GM23338 (cell line): ENCODE measurements around the gene GADD45B. TPM values are rescaled to one million over a fixed set of nuclear protein-coding genes. Genes with fewer than 3 reads are reported as not detected.

Experiments used
- ATAC-seq: fragments of 200-7000 bp; cut with Tn5 transposase; 3 replicates; pipeline ENCODE4 v1.9.1; 2020
- DNase-seq: peaks from one replicate; pipeline ENCODE4 v3.0.0-alpha.2; 2015; ENCODE audit warnings: low spot score
- H2AFZ ChIP-seq: fragments of 200-600 bp; sonication (generic); 2 replicates; pipeline ENCODE4 v1.8.0; 2016; ENCODE audit warnings: antibody characterized with exemption, mild to moderate bottlenecking, moderate library complexity
- H3F3A ChIP-seq: fragments of 200-600 bp; sonication (generic); replicated peaks from 2 replicates; pipeline ENCODE4 v1.8.0; 2017; ENCODE audit warnings: antibody characterized with exemption, mixed run types, low read depth
- H3K27ac ChIP-seq: fragments of 200-600 bp; sonication (generic); 2 replicates; pipeline ENCODE4 v1.6.1; 2016; ENCODE audit warnings: low read depth
- H3K27me3 ChIP-seq: fragments of 200-600 bp; sonication (generic); 2 replicates; pipeline ENCODE4 v1.8.0; 2016; ENCODE audit warnings: mild to moderate bottlenecking, mixed run types, moderate library complexity; ENCODE audit not compliant: insufficient read depth
- H3K36me3 ChIP-seq: fragments of 200-600 bp; sonication (generic); 2 replicates; pipeline ENCODE4 v1.8.0; 2016; ENCODE audit warnings: mild to moderate bottlenecking; ENCODE audit not compliant: insufficient read depth
- H3K4me1 ChIP-seq: fragments of 200-600 bp; sonication (generic); 2 replicates; pipeline ENCODE4 v1.8.0; 2016; ENCODE audit warnings: mild to moderate bottlenecking, moderate library complexity; ENCODE audit not compliant: insufficient read depth
- H3K4me2 ChIP-seq: fragments of 200-600 bp; sonication (generic); 2 replicates; pipeline ENCODE4 v1.7.1; 2017; ENCODE audit warnings: mixed run types
- H3K4me3 ChIP-seq: fragments of 200-600 bp; sonication (generic); 2 replicates; pipeline ENCODE4 v1.6.1; 2016; ENCODE audit warnings: mixed run types
- H3K79me2 ChIP-seq: fragments of 200-600 bp; sonication (generic); replicated peaks from 2 replicates; pipeline ENCODE4 v1.8.0; 2017; ENCODE audit warnings: mild to moderate bottlenecking; ENCODE audit not compliant: insufficient read depth
- H3K9me2 ChIP-seq: fragments of 200-600 bp; sonication (generic); 2 replicates; pipeline ENCODE4 v1.8.0; 2017; ENCODE audit not compliant: insufficient read depth
- H4K20me1 ChIP-seq: fragments of 200-600 bp; sonication (generic); replicated peaks from 2 replicates; pipeline ENCODE4 v1.8.0; 2017; ENCODE audit warnings: mild to moderate bottlenecking; ENCODE audit not compliant: insufficient read depth
- H3K27ac Mint-ChIP-seq: 2 replicates; pipeline ENCODE4 v1.8.0; 2020; ENCODE audit warnings: inconsistent platforms, mild to moderate bottlenecking, moderate library complexity, mixed read lengths
- H3K27me3 Mint-ChIP-seq: 3 replicates; pipeline ENCODE4 v1.8.0; 2022; ENCODE audit warnings: low read depth, mild to moderate bottlenecking, moderate library complexity, mixed read lengths, inconsistent platforms; ENCODE audit not compliant: insufficient read depth, poor library complexity
- H3K36me3 Mint-ChIP-seq: 3 replicates; pipeline ENCODE4 v1.8.0; 2021; ENCODE audit warnings: low read depth, mild to moderate bottlenecking, inconsistent platforms, moderate library complexity, mixed read lengths
- H3K4me1 Mint-ChIP-seq: 3 replicates; pipeline ENCODE4 v1.8.0; 2020; ENCODE audit warnings: mild to moderate bottlenecking, inconsistent platforms, mixed read lengths
- H3K4me3 Mint-ChIP-seq: 3 replicates; pipeline ENCODE4 v1.8.0; 2021; ENCODE audit warnings: moderate library complexity, mild to moderate bottlenecking, inconsistent platforms, mixed read lengths
- H3K9me3 Mint-ChIP-seq: 3 replicates; pipeline ENCODE4 v1.8.0; 2020; ENCODE audit warnings: moderate library complexity, mild to moderate bottlenecking, inconsistent platforms, mixed read lengths
- CREB1 ChIP-seq: fragments of 250-450 bp; sonication (Bioruptor Pico); IDR thresholded peaks from 2 replicates; pipeline ENCODE4 v1.5.0; 2020; ENCODE audit warnings: low read depth, mild to moderate bottlenecking, moderate library complexity
- JUNB ChIP-seq: IDR thresholded peaks from one replicate; pipeline ENCODE4 v1.6.1; 2016; ENCODE audit warnings: antibody characterized with exemption; ENCODE audit not compliant: unreplicated experiment
- NANOG ChIP-seq: IDR thresholded peaks from 2 replicates; pipeline ENCODE4 v1.6.1; 2016; ENCODE audit warnings: antibody characterized with exemption, borderline replicate concordance
- POLR2AphosphoS5 ChIP-seq: IDR thresholded peaks from 2 replicates; pipeline ENCODE4 v1.6.1; 2016; ENCODE audit warnings: antibody characterized with exemption, low read depth
- REST ChIP-seq: IDR thresholded peaks from one replicate; pipeline ENCODE4 v1.6.1; 2018; ENCODE audit warnings: antibody characterized with exemption; ENCODE audit not compliant: unreplicated experiment
- STAT1 ChIP-seq: IDR thresholded peaks from one replicate; pipeline ENCODE4 v1.6.1; 2016; ENCODE audit warnings: antibody characterized with exemption; ENCODE audit not compliant: unreplicated experiment
- ZNF114 ChIP-seq: fragments of 250-450 bp; sonication (Bioruptor Pico); IDR thresholded peaks from 2 replicates; pipeline ENCODE4 v1.5.0; 2020; ENCODE audit warnings: mild to moderate bottlenecking, moderate library complexity
- ZNF331 ChIP-seq: fragments of 250-450 bp; sonication (Bioruptor Pico); IDR thresholded peaks from 2 replicates; pipeline ENCODE4 v1.5.0; 2020; ENCODE audit warnings: low read depth, mild to moderate bottlenecking, moderate library complexity
- ZNF462 ChIP-seq: fragments of 250-450 bp; sonication (Bioruptor Pico); IDR thresholded peaks from 2 replicates; pipeline ENCODE4 v1.5.0; 2020; ENCODE audit warnings: mild to moderate bottlenecking, moderate library complexity
- polyA plus RNA-seq: library from polyadenylated mRNA; unstranded; fragments of >200 nt; fragmentation: Nextera tagmentation; extraction: Ambion mirVana; gene quantifications from 2 replicates; pipeline ENCODE4 v1.2.1, GENCODE V29; 2016
- total RNA-seq: library from RNA; depleted of rRNA; stranded (reverse); fragments of >200 nt; shearing (Covaris generic); gene quantifications from 2 replicates; pipeline ENCODE4 v1.2.3, GENCODE V29; 2014
- TF ChIP-seq, protein P1 (sequence below), 2 experiments: fragments of 200-600 bp in 1 of 2; sonication (generic) in 1 of 2; conservative IDR thresholded peaks; 2 replicates each; pipeline versions ENCODE4 v1.5.1 to v1.6.1; 2016 to 2017; ENCODE audit warnings: antibody characterized with exemption in 2 of 2, low read depth in 2 of 2, mild to moderate bottlenecking in 2 of 2, moderate library complexity in 1 of 2

Gene GADD45B
- total and polyA plus RNA-seq, 2 experiments from 2014 or later: 12.3 to 16.6 TPM

DNA sequence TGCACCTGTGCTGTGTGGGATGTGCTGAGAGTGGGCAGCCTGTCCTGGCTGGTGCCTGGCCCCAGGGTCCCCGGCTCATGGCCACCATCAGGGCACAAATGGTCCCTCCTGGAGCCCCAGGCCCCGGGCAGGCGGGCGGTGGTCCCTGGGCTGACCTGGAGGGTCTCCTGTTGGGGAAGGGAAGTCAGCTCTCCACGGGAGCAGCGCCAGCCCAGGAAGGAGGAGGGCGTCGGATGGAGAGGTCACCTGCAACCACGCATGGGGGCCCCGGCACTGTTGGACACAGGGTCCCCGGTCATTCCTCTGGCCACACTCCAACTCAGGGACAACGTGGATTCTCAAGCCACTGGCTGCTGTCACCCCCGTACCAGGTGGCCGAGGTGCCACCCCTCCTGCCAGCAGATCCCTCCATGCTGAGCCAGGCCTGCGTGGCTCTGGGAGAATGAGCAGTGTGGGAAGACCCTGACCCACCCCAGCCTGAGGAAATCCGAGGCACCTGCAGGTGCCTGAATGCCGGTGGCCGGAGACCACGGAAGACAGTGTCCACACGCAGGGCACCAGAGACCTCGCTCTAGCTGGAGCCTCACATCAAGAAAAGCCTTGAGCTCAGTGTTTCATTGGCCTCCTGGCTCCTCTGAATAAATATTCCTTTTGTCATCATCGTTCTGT lies 32.7 kb upstream of the GADD45B start:
- Histone ChIP-seq H3K27me3 (no peaks in the 10 kb centered on the region), H4K20me1 (peaks cover 10% of the 10 kb centered on the region), H3K9me2 (no peaks in the 10 kb centered on the region), H3K27ac (no peak overlapping the region), H3K79me2 (peaks cover 49% of the 10 kb centered on the region), H3K4me3 (no peak overlapping the region), H3K4me2 (no peak overlapping the region), H2AFZ (no peak overlapping the region), H3K36me3 (peaks cover 2% of the 10 kb centered on the region; the same call in 1 of the 2 replicates), H3K4me1 (peaks cover 5% of the 10 kb centered on the region; the same call in 1 of the 2 replicates), H3F3A (no peaks in the 10 kb centered on the region)
- Mint-ChIP-seq H3K36me3 (peaks cover 24% of the 10 kb centered on the region), H3K27me3 (peaks cover 8% of the 10 kb centered on the region), H3K4me1 (peaks cover 10% of the 10 kb centered on the region), H3K27ac (no peak overlapping the region), H3K4me3 (no peak overlapping the region; the same call in 2 of the 3 replicates), H3K9me3 (no peaks in the 10 kb centered on the region)
- TF ChIP-seq STAT1 (no peak), ZNF462 (CRISPR knock-in tag) (no peak), JUNB (no peak), POLR2AphosphoS5 (no peak)
- no peak for ATAC-seq
- no peak for DNase-seq

DNA sequence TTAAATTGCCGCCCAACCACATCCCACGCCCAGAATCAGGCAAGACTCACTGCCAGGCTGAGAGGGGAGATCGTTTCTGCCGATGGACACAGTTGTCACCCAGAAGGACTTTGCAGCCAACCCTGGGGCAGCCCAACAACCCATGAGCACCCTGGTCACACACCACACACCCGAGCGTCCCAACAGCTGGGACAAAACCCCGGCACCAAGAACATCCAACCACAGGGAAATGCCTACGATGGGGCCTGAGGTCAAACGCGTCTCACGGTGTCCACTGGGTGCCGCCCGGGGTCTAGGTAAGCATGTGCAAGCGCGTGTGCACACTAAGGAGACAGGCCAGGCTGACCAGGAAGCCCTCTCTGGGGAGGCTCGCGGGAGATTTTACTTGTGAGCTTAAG lies 32.1 kb upstream of the GADD45B start:
- Histone ChIP-seq H3K4me1 (peaks cover 5% of the 10 kb centered on the region; the same call in 1 of the 2 replicates), H3K36me3 (peaks cover 2% of the 10 kb centered on the region; the same call in 1 of the 2 replicates), H4K20me1 (peaks cover 15% of the 10 kb centered on the region), H3F3A (no peaks in the 10 kb centered on the region), H3K27ac (no peak overlapping the region), H3K9me2 (no peaks in the 10 kb centered on the region), H3K4me2 (no peak overlapping the region), H3K79me2 (peaks cover 54% of the 10 kb centered on the region), H3K4me3 (no peak overlapping the region), H2AFZ (no peak overlapping the region), H3K27me3 (no peaks in the 10 kb centered on the region)
- Mint-ChIP-seq H3K4me1 (peaks cover 11% of the 10 kb centered on the region), H3K4me3 (no peak overlapping the region; the same call in 2 of the 3 replicates), H3K27ac (no peak overlapping the region), H3K9me3 (no peaks in the 10 kb centered on the region), H3K27me3 (peaks cover 8% of the 10 kb centered on the region), H3K36me3 (peaks cover 24% of the 10 kb centered on the region)
- no peak for DNase-seq
- ATAC-seq: no peak
- TF ChIP-seq, protein P1, sequence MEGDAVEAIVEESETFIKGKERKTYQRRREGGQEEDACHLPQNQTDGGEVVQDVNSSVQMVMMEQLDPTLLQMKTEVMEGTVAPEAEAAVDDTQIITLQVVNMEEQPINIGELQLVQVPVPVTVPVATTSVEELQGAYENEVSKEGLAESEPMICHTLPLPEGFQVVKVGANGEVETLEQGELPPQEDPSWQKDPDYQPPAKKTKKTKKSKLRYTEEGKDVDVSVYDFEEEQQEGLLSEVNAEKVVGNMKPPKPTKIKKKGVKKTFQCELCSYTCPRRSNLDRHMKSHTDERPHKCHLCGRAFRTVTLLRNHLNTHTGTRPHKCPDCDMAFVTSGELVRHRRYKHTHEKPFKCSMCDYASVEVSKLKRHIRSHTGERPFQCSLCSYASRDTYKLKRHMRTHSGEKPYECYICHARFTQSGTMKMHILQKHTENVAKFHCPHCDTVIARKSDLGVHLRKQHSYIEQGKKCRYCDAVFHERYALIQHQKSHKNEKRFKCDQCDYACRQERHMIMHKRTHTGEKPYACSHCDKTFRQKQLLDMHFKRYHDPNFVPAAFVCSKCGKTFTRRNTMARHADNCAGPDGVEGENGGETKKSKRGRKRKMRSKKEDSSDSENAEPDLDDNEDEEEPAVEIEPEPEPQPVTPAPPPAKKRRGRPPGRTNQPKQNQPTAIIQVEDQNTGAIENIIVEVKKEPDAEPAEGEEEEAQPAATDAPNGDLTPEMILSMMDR (conservative IDR thresholded peaks at IDR 0.05; ENCODE audit: low read depth in 2 of 2): no peak
- no peak for TF ChIP-seq ZNF114
- no peak for TF ChIP-seq POLR2AphosphoS5
- TF ChIP-seq STAT1: no peak
- TF ChIP-seq ZNF331: no peak
- TF ChIP-seq JUNB: no peak
- no peak for TF ChIP-seq REST
- no peak for TF ChIP-seq NANOG
- TF ChIP-seq CREB1 (CRISPR knock-in tag): no peak
